Suprapubic skin (tissue), 4 donors: ENCODE data around the gene GPR183. TPM values are rescaled to one million over a fixed set of nuclear protein-coding genes. Genes with fewer than 3 reads are reported as not detected.
A peak's percentile ranks its signal among the peaks of the same experiment; 100 is the strongest.

Experiments used
- DNase-seq, 2 donors: peaks; one replicate each; pipeline ENCODE4 v3.0.0-alpha.2; 2019; ENCODE audit warnings: low spot score in 2 of 2
- H3K27ac ChIP-seq: fragments of 200-600 bp; sonication (generic); one replicate; pipeline ENCODE4 v1.5.1; 2019
- H3K27me3 ChIP-seq: fragments of 200-600 bp; sonication (generic); one replicate; pipeline ENCODE4 v1.5.1; 2019
- H3K36me3 ChIP-seq: fragments of 200-600 bp; sonication (generic); one replicate; pipeline ENCODE4 v1.5.1; 2019
- H3K4me1 ChIP-seq: fragments of 200-600 bp; sonication (generic); one replicate; pipeline ENCODE4 v1.5.1; 2019
- H3K4me3 ChIP-seq: fragments of 200-600 bp; sonication (generic); one replicate; pipeline ENCODE4 v1.5.1; 2019; ENCODE audit warnings: mild to moderate bottlenecking
- H3K9me3 ChIP-seq: fragments of 200-600 bp; sonication (generic); one replicate; pipeline ENCODE4 v1.5.1; 2019
- EP300 ChIP-seq: sonication (generic); formaldehyde crosslinking; IDR thresholded peaks from one replicate; pipeline ENCODE4 v1.6.1; 2017; ENCODE audit warnings: antibody characterized with exemption
- POLR2A ChIP-seq, 2 donors: fragments of 450-650 bp; IDR thresholded peaks; one replicate each; pipeline ENCODE4 v1.6.1; 2017; ENCODE audit warnings: antibody characterized with exemption in 2 of 2, mild to moderate bottlenecking in 2 of 2, moderate library complexity in 2 of 2
- POLR2AphosphoS5 ChIP-seq, 3 donors: sonication (generic); formaldehyde crosslinking; IDR thresholded peaks; one replicate each; pipeline ENCODE4 v1.6.1; 2017; ENCODE audit warnings: antibody characterized with exemption in 3 of 3
- WGBS: methylation state at CpG from one replicate; pipeline ENCODE4 v1.1.5; 2018; 5-methylcytosine and 5-hydroxymethylcytosine counted together
- total RNA-seq, 4 donors: library from RNA; depleted of rRNA; stranded (reverse); fragments of >200 nt; gene quantifications; one replicate each; pipeline ENCODE4 v1.1.0, GENCODE V29; 2016
- TF ChIP-seq, protein P1 (sequence below), 2 donors: fragments of 200-600 bp in 1 of 2; fragments of 450-650 bp in 1 of 2; sonication (generic) in 1 of 2; IDR thresholded peaks; one replicate each; pipeline ENCODE4 v1.5.1; 2016 to 2019; ENCODE audit warnings: antibody characterized with exemption in 2 of 2, mild to moderate bottlenecking in 1 of 2, moderate library complexity in 1 of 2

Gene GPR183
- total RNA-seq, 4 donors from 2014 or later = 2.3 to 7.0 (median 4.4) TPM

DNA sequence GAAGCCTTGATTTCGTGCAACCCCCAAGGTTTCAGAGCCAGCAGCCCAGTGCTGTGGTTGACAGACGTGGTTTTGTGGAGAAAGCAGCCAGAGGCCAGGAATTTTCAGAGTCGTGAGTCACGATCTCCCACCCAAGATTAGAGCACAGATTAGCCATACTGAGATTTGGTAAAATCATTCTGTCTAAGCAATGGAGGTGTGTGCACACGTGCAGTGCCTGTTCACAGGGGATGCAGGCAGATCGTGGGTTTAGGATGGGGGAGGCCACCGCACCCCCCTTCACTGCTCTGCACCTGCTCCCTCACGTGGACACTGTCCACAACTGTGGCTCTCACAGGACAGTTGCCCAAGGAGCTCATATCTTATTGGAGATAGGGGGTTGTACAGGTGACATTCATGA, 46.6 kb upstream of the GPR183 start:
- no peak for DNase-seq
- Histone ChIP-seq H3K27me3 (no peaks in the 10 kb centered on the region), H3K4me1 (peaks cover 33% of the 10 kb centered on the region), H3K4me3 (no peak overlapping the region), H3K36me3 (peaks cover 41% of the 10 kb centered on the region), H3K9me3 (no peaks in the 10 kb centered on the region), H3K27ac (peak overlapping the region; percentile 53)
- 85% methylated on average over 8 of the region's 8 CpGs for WGBS
- no peak for TF ChIP-seq POLR2A (IDR thresholded peaks at IDR 0.05)
- TF ChIP-seq, protein P1, sequence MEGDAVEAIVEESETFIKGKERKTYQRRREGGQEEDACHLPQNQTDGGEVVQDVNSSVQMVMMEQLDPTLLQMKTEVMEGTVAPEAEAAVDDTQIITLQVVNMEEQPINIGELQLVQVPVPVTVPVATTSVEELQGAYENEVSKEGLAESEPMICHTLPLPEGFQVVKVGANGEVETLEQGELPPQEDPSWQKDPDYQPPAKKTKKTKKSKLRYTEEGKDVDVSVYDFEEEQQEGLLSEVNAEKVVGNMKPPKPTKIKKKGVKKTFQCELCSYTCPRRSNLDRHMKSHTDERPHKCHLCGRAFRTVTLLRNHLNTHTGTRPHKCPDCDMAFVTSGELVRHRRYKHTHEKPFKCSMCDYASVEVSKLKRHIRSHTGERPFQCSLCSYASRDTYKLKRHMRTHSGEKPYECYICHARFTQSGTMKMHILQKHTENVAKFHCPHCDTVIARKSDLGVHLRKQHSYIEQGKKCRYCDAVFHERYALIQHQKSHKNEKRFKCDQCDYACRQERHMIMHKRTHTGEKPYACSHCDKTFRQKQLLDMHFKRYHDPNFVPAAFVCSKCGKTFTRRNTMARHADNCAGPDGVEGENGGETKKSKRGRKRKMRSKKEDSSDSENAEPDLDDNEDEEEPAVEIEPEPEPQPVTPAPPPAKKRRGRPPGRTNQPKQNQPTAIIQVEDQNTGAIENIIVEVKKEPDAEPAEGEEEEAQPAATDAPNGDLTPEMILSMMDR (IDR thresholded peaks at IDR 0.05) = no peak
- TF ChIP-seq POLR2AphosphoS5 (IDR thresholded peaks at IDR 0.05) = no peak
- TF ChIP-seq EP300 = no peak

DNA sequence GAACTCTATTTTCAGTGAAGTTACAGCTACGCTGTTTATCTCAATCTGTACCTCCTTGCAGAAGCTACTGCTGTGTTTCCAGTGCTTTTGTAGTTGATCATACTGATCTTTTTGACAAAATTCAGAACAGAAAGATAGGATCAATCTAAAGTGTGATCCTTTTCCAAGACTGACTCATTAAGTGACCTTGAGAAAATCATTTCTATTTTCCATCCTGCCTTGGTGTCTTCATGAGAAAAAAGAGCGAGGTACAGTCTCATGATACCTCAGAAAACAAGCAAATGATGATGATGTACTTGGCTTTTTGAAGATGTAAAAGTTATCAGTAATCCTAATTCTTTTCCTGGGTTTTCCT, 46.0 kb upstream of the GPR183 start:
- H3K36me3 ChIP-seq = peaks cover 42% of the 10 kb centered on the region
- whole genome bisulfite sequencing = 98% methylated on average over 2 of the region's 2 CpGs
- no peak for TF ChIP-seq POLR2AphosphoS5 (IDR thresholded peaks at IDR 0.05)
- no peaks in the 10 kb centered on the region for H3K27me3 ChIP-seq
- H3K4me3 ChIP-seq = no peak overlapping the region
- H3K27ac ChIP-seq = no peak overlapping the region
- H3K9me3 ChIP-seq = no peaks in the 10 kb centered on the region
- H3K4me1 ChIP-seq = peaks cover 33% of the 10 kb centered on the region
- no peak for DNase-seq

DNA sequence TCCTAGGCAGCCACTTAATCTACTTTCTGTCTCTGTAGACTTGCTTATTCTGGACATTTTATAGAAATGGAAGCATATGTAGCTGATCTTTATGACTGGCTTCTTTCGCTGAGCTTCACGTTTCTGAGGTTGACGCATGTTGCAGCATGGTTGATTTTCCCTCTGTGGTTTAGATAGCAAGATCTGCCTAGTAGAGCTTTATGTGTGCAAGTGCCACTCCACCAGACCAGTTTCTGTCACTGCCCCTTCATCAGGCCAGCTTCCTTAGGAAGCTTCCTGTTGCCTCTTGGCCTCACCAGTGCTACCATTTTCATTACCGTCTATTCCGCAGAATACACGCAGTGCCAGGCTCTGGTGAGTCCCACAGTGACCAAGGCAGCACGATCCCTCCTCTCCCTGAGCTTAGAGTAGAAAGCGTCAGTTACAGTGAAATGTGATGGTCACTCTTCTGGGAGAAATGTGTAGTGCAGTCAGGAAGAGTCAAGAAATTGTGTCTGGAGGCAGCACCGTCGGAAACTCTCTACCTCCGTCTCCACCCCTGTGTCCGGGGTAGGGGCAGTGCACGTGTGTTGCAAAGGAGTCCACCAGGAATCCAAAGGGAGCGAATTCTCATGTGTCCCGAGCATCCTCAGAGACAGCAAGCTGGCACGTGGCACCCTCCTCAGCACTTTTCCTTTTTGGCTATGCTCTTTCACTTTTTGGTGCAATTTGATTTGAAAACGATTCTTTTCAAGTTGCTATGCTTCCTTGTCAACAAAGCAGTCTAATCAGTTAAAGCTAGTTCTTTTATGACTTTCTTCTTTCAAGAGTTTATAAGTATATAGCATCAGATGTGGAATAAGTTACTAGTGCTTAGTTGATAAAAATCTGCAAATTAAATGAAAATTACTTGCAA, 45.4 kb upstream of the GPR183 start:
- WGBS = 85% methylated on average over 17 of the region's 17 CpGs
- Histone ChIP-seq H3K27me3 (no peaks in the 10 kb centered on the region), H3K4me3 (no peak overlapping the region), H3K4me1 (peaks cover 33% of the 10 kb centered on the region), H3K27ac (no peak overlapping the region), H3K9me3 (no peaks in the 10 kb centered on the region), H3K36me3 (peaks cover 43% of the 10 kb centered on the region)
- no peak for DNase-seq
- TF ChIP-seq POLR2A (IDR thresholded peaks at IDR 0.05) (no peak), EP300 (no peak), POLR2AphosphoS5 (IDR thresholded peaks at IDR 0.05) (no peak)
- TF ChIP-seq, protein P1 (IDR thresholded peaks at IDR 0.05) = no peak

DNA sequence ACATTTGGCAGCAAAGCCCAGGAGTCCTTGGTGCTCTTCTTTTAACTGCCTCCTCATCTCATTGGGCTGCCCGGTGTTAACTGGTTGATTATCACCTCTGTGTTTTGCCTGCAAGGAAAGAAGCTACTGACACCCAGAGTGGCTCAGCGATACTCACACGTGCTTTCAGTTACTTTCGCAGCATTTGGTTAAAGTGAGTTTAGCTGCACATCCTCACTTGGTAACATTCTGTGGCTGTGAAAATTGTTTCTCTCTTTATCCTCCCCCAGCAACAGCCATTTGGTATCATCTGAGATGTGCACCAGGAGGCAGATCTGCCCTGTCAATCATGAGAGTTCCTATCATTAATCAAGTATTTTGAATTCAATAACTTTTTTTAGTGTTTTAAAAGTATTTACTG, 44.6 kb upstream of the GPR183 start:
- Histone ChIP-seq H3K9me3 (no peaks in the 10 kb centered on the region), H3K4me1 (peaks cover 29% of the 10 kb centered on the region), H3K27ac (no peak overlapping the region), H3K36me3 (peaks cover 40% of the 10 kb centered on the region), H3K27me3 (no peaks in the 10 kb centered on the region), H3K4me3 (no peak overlapping the region)
- WGBS = 76% methylated on average over 4 of the region's 4 CpGs
- DNase-seq = no peak
- TF ChIP-seq, protein P1 (IDR thresholded peaks at IDR 0.05) = no peak
- TF ChIP-seq EP300 = no peak
- no peak for TF ChIP-seq POLR2AphosphoS5 (IDR thresholded peaks at IDR 0.05)
- TF ChIP-seq POLR2A (IDR thresholded peaks at IDR 0.05) = no peak

DNA sequence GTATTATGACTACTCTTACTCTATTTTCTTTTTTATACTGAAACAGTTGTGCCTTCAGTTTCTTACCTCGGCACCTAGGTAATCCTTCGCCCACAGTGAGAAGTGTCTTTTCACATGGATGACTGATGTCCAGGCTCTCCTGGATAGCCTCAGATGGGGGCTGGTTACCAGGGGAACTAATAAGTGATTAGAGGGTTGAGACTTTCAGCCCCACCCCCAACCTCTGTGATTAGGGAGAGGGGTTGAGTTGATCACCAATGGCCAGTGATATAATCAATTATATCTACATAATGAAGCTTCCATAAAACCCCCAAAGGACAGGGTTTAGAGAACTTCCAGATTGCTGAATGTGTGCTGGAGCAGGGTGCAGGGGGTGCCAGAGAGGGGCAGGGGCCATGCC, 43.0 kb upstream of the GPR183 start:
- WGBS = 100% methylated on average over 2 of the region's 2 CpGs
- peaks cover 48% of the 10 kb centered on the region for H3K36me3 ChIP-seq
- no peak overlapping the region for H3K27ac ChIP-seq
- no peaks in the 10 kb centered on the region for H3K27me3 ChIP-seq
- TF ChIP-seq POLR2AphosphoS5 (IDR thresholded peaks at IDR 0.05) (no peak), EP300 (no peak), POLR2A (IDR thresholded peaks at IDR 0.05) (no peak)
- TF ChIP-seq, protein P1 (IDR thresholded peaks at IDR 0.05) = no peak
- H3K4me1 ChIP-seq = peaks cover 14% of the 10 kb centered on the region
- no peaks in the 10 kb centered on the region for H3K9me3 ChIP-seq
- no peak overlapping the region for H3K4me3 ChIP-seq
- no peak for DNase-seq
